Activated CD4-positive, alpha-beta T cell treated with anti-CD3 and anti-CD28 coated beads, Interleukin-2, amount 10 ng/mL, durations not matched to agents 24 days and 14 days (primary cell): ENCODE results near the gene OPA3. TPM values are rescaled to one million over a fixed set of nuclear protein-coding genes. Genes with fewer than 3 reads are reported as not detected.
"Not testable (repeated sequence)": the region's sequence is repeated elsewhere in the genome, so short reads cannot be mapped to it uniquely, and the experiment has no call there.

ENCODE experiments used
- DNase-seq: peaks from one replicate; pipeline ENCODE4 v3.0.0; 2022
- H3K27ac Mint-ChIP-seq: one replicate; pipeline ENCODE4 v1.8.0; 2022; ENCODE audit warnings: mild to moderate bottlenecking, mixed read lengths
- H3K27me3 Mint-ChIP-seq: one replicate; pipeline ENCODE4 v1.8.0; 2022; ENCODE audit warnings: mixed read lengths
- H3K36me3 Mint-ChIP-seq: one replicate; pipeline ENCODE4 v1.8.0; 2022; ENCODE audit warnings: low read depth, mild to moderate bottlenecking, mixed read lengths
- H3K4me1 Mint-ChIP-seq: one replicate; pipeline ENCODE4 v1.8.0; 2021; ENCODE audit warnings: mixed read lengths
- H3K4me3 Mint-ChIP-seq: one replicate; pipeline ENCODE4 v1.8.0; 2022; ENCODE audit warnings: mild to moderate bottlenecking, moderate library complexity, mixed read lengths
- H3K9me3 Mint-ChIP-seq: one replicate; pipeline ENCODE4 v1.8.0; 2021; ENCODE audit warnings: mixed read lengths
- intact Hi-C: fragments of 100-400 bp; cut with micrococcal nuclease; formaldehyde crosslinking; loops from one replicate; pipeline ENCODE4 v1.15.1; 2023
- total RNA-seq: library from RNA; stranded (reverse); gene quantifications from 2 replicates; pipeline ENCODE4 v1.2.3, GENCODE V29; 2022

OPA3 gene
- total RNA-seq, 1 donor from 2014 or later: 15.3 TPM

DNA sequence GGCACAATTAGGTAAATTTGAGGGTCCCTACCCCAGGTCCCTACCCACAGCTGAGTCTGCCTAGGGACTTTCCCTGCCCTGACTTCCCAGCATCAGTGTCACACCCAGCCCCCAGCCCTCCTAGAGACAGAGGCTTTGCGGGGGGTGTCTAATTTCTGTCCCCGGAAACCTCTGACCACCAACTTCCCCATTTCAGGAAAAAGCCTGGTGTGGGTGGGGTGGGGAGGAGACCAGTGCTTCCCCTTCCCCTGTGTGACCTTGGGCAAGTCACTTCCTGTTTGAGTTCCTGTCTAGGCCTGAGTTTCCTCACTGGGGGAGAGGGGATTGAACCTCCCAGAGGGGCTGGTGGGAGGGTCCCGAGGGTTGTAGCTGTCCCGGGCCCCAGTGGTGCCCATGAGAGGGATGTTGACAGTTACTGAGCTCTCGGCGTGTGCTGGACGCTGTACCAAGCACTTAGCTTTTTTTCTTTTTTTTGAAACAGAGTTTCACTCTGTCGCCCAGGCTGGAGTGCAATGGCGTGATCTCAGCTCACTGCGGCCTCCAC lies 69.4 kb downstream of the OPA3 start:
- Mint-ChIP-seq H3K27ac (peak overlapping the region; percentile 88), H3K4me1 (peaks cover 48% of the 10 kb centered on the region), H3K36me3 (peaks cover 51% of the 10 kb centered on the region), H3K9me3 (no peaks in the 10 kb centered on the region), H3K27me3 (no peaks in the 10 kb centered on the region), H3K4me3 (peak overlapping the region; percentile 66)
- DNase-seq: peak; percentile 77
- intact Hi-C loops: no loop called here

DNA sequence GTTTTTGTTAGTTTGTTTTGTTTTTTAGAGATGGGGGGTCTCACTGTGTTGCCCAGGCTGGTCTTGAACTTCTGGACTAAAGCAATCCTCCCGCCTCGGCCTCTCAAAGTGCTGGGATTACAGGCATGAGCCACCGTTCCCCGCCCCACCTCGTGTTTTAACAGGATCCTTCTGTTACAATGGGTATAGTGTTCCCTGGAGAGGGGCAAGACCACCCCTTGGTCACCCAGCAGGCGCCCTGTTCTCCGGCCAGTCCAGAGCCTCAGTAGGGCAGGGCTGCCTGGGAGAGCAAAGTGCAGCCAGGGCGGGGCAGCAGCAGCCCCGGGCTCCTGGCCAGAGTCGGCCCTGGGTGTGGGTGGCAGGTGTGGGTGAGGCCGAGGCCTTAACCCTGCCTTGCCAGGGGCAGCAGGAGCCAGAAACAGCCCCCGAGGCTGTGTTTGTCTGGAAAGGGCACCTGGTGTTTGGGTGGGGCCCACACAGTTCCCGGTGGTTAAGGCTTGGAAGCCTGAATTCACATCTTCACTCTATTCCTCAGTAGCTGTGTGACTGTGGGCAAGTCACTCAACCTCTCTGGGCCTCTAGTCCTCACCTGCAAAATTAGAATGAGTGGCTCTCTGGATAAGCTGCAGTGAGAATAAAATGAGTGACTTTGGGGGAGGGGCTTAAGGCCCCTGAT lies 70.1 kb downstream of the OPA3 start:
- H3K4me1 Mint-ChIP-seq: peaks cover 54% of the 10 kb centered on the region
- H3K9me3 Mint-ChIP-seq: no peaks in the 10 kb centered on the region
- DNase-seq: no peak
- peaks cover 52% of the 10 kb centered on the region for H3K36me3 Mint-ChIP-seq
- peak overlapping the region; percentile 66 for H3K4me3 Mint-ChIP-seq
- intact Hi-C loops: no loop called here
- no peaks in the 10 kb centered on the region for H3K27me3 Mint-ChIP-seq
- peak overlapping the region; percentile 88 for H3K27ac Mint-ChIP-seq

DNA sequence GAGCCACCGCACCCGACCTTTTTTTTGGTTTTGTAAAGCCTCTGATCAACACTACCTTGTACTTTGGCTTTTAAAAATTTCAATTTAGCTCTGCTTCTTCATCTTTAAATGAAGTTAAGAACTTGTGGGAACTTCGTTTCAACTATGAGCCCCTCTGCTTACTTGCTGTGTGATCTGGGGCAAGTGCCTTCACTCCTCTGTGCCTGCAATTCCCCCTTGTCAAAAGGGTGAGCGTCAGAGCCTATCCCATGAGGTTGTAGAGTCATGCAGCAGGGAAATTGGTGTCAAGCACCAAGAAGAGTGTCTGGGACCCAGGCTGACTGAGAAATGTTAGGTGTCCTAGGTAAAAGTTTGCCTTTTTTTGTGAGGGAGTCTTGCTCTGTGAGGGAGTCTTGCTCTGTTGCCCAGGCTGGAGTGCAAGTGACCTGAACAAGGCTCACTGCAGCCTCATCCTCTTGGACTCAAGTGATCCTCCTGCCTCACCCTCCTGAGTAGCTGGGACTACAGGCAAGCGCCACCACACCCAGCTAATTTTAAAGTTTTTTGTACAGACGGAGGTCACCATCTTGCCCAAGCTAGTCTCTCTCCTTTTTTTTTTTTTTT lies 71.6 kb downstream of the OPA3 start:
- H3K36me3 Mint-ChIP-seq: peaks cover 49% of the 10 kb centered on the region
- intact Hi-C loops: no loop called here
- H3K4me1 Mint-ChIP-seq: peaks cover 56% of the 10 kb centered on the region
- H3K27ac Mint-ChIP-seq: peak overlapping the region; percentile 78
- no peak for DNase-seq
- peak overlapping the region; percentile 55 for H3K4me3 Mint-ChIP-seq
- no peaks in the 10 kb centered on the region for H3K27me3 Mint-ChIP-seq
- no peaks in the 10 kb centered on the region for H3K9me3 Mint-ChIP-seq

DNA sequence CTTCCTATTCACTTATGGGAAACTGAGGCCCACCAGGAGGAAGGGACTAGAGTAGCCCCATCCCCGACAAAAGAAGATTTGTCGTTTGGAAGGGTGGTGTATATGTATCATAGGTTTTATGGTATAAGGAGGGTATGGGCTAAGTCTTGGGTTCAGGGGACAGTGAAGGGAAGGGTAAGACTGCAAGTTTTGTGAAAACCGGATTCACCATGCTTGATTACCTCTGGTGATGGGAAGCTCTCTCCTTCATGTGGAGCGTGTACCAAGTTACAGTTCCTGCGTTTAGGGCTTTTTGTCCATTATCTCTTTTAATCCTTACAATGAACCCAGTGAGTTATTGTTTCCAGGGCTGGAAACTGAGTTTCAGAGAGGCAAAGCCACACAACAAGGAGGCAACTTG lies 73.5 kb downstream of the OPA3 start:
- Mint-ChIP-seq H3K4me1 (peaks cover 50% of the 10 kb centered on the region), H3K9me3 (no peaks in the 10 kb centered on the region), H3K36me3 (peaks cover 41% of the 10 kb centered on the region), H3K27me3 (no peaks in the 10 kb centered on the region), H3K27ac (peak overlapping the region; percentile 63), H3K4me3 (peak overlapping the region; percentile 92)
- DNase-seq: no peak
- intact Hi-C loops: no loop called here

DNA sequence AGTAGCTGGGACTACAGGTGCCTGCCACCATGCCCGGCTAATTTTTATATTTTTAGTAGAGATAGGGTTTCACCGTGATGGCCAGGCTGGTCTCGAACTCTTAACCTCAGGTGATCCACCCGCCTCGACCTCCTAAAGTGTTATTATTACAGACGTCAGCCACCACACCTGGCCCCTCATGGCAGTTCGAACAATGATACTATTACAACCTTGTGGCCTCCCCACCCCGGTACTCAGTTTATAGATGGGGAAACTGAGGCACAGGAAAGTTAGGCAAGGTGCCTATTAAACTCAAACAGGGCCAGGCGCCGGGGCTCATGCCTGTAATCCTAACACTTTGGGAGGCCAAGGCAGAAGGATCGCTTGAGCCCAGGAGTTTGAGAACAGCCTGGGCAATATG lies 74.2 kb downstream of the OPA3 start:
- H3K4me1 Mint-ChIP-seq: peaks cover 50% of the 10 kb centered on the region
- intact Hi-C loops, H3K9me3 Mint-ChIP-seq: not testable (repeated sequence)

DNA sequence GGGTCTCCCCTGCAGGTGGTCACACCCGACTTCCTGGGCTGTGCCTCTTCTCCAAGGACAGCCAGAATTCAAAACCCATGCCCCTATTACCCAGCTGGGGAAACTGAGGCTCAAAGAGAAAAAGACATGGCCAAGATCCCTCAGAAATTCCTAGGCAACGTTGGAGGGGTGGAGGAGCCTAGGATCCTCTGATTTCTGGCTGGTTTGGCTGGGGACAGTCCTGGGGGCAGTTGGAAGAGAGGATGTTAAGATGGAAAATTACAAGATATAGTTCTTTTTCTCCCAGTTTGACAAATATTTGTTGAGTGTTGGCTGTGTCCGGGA lies 74.9 kb downstream of the OPA3 start:
- H3K4me3 Mint-ChIP-seq: peak overlapping the region; percentile 92
- peaks cover 48% of the 10 kb centered on the region for H3K4me1 Mint-ChIP-seq
- intact Hi-C loops: no loop called here
- H3K36me3 Mint-ChIP-seq: peaks cover 37% of the 10 kb centered on the region
- no peaks in the 10 kb centered on the region for H3K9me3 Mint-ChIP-seq
- H3K27ac Mint-ChIP-seq: peak overlapping the region; percentile 78
- no peaks in the 10 kb centered on the region for H3K27me3 Mint-ChIP-seq
- DNase-seq: no peak

More for the DNA sequence above, 74.2 kb downstream of the OPA3 start:
- not testable (repeated sequence) for H3K27me3 Mint-ChIP-seq, H3K27ac Mint-ChIP-seq, DNase-seq
- peaks cover 37% of the 10 kb centered on the region for H3K36me3 Mint-ChIP-seq
- peak overlapping the region; percentile 92 for H3K4me3 Mint-ChIP-seq

DNA sequence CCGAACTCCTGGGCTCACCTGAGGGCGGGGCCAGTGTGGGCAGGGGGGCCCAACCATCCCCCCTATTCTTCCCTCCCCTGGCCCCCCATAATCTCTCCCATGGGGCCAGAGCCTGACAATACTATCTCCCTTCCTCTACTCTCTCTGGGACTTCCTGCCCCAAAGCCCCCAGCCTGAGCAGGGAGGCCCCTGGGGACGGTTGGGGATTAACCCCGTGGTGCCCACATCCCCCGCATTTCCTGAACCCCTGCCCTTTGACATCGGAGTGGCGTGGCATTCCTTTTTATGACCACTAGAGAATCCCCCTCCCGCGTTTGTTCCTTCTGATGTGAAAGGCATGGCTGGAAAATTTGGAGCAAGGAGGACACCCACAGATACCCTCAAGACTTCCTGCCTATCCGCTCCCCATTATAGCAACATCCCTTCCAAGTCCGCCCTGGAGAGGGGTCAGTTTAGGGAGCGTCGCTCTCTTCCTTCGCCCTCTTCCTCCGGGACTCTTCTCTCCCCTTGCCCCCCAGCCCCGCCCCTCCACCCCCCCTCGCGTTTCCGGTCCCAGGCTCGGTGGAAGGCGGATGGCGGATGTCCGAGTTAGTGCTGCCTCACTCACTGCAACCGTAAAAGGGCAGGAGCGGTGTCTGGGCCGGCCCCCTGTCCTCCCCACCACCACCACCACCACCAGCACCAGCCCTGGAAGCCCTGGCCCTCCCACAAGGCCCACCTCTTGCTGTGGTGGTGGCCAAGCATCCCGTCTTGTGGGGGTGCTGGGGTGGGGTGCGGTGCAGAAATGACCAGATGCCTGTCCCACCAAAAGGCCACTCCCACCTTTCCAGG lies 75.5 kb downstream of the OPA3 start:
- H3K9me3 Mint-ChIP-seq: no peaks in the 10 kb centered on the region
- intact Hi-C loops: no loop called here
- peak; percentile 84 for DNase-seq
- peak overlapping the region; percentile 92 for H3K4me3 Mint-ChIP-seq
- no peaks in the 10 kb centered on the region for H3K27me3 Mint-ChIP-seq
- H3K36me3 Mint-ChIP-seq: peaks cover 37% of the 10 kb centered on the region
- H3K4me1 Mint-ChIP-seq: peaks cover 47% of the 10 kb centered on the region
- peak overlapping the region; percentile 84 for H3K27ac Mint-ChIP-seq

DNA sequence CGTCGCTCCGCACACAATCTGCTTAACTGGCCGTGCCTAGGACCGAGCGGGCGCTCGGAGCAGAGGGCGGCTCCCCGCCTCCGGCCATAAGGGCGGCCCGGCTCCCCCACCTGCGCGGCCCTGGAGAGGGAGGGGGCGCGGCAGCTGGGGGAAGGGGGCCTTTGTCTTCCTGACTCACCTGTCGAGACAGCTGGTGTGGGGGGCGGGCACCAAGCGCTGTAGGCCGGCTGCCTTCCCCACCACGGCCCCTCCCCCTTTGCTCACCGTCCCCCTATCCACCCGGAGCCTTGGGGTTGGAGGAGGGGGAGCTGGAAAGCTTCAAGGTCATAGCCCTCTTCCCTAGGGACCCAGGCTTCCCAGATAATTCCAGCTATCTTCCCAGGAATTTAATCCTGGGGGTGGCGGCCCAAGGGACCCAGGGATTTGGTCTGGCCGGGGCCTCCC lies 76.2 kb downstream of the OPA3 start:
- peaks cover 33% of the 10 kb centered on the region for H3K36me3 Mint-ChIP-seq
- DNase-seq: peak; percentile 80
- peaks cover 44% of the 10 kb centered on the region for H3K4me1 Mint-ChIP-seq
- H3K27me3 Mint-ChIP-seq: no peaks in the 10 kb centered on the region
- intact Hi-C loops: no loop called here
- no peaks in the 10 kb centered on the region for H3K9me3 Mint-ChIP-seq
- peak overlapping the region; percentile 92 for H3K4me3 Mint-ChIP-seq
- peak overlapping the region; percentile 84 for H3K27ac Mint-ChIP-seq

DNA sequence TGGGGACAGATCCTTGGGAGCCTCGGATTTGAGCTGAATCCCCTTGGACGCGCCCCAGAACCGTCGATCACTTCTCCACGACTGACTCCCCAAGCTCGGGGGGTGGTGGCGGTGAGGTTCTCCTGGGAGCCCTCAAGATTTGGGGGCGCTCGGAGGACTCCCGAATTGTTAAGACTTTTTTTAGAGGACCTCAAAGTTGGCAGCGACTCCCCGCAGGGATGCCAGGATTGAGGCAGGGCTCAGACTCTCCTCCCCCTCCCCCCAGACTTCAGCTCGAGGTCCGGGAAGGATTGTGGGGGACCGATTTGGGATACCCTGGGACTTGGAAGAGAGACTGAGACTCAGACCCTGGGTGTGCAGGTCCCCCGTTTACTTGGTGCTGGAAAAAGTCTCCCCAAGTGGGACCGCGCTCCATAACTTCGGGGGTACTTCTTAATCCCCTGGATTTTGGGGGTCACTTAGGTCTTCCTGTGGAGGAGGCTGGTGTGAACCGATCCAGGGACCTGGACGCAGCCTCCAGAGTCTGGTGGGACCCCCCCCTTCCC lies 76.7 kb downstream of the OPA3 start:
- DNase-seq: peak; percentile 71
- Mint-ChIP-seq H3K4me1 (peaks cover 39% of the 10 kb centered on the region), H3K27me3 (no peaks in the 10 kb centered on the region), H3K9me3 (no peaks in the 10 kb centered on the region), H3K36me3 (peaks cover 30% of the 10 kb centered on the region), H3K4me3 (peak overlapping the region; percentile 92), H3K27ac (peak overlapping the region; percentile 45)
- intact Hi-C loops: loop anchor here (1.0 to 2.0 kb wide), 5 partner anchors 15 to 184 kb away; partner anchors contain the start of genes OPA3 and QPCTL

DNA sequence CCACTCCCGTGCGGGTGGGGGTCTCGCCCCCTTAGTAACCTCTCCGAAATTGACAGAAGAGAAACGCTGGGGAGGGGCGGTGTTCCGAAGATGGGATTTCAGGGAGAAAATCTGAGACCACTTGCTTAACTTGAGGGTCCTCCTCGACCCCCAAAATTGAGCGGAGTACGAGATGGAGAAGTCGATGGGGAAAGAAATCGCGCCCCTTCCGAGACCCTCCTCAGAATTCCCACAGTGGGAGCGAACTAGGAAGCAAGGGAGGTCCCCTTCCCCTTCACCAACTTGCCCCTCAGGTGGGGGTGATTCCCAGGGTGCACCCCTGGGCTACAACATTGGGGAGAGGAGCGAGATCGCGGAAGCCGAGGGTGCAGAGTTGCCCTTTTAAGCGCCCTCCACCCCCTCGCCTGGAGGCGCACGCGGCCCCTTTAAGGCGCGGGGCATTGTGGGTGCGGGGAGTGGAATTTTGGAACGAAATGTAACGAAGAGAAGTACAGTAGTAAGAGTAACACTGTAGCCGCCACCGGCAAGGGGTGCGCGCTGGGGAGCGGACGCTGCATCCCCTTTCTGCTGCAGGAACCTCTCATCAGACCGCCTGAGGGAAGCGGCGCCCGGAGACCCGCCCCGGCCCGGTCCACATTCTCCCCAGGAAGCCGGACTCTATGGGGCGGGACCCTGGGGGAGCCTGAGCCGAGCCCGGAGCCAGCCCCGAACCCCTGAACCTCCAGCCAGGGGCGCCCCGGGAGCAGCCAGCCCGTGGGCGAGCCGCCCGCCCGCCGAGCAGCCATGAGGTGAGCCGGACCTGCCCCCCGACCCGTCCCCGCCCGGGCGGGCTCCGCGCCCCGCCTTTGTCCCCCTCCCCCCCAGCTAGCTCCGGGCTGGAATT lies 77.4 kb downstream of the OPA3 start, which contains the start of gene VASP:
VASP (plus strand) TSS at position 491 of the 883 bp plus-strand sequence; CDS start at position 784, 293 bp downstream.
- Mint-ChIP-seq H3K4me3 (peak within 1 kb of the TSS; percentile 92), H3K36me3 (peaks cover 28% of the 10 kb centered on the region), H3K4me1 (peaks cover 36% of the 10 kb centered on the region)

DNA sequence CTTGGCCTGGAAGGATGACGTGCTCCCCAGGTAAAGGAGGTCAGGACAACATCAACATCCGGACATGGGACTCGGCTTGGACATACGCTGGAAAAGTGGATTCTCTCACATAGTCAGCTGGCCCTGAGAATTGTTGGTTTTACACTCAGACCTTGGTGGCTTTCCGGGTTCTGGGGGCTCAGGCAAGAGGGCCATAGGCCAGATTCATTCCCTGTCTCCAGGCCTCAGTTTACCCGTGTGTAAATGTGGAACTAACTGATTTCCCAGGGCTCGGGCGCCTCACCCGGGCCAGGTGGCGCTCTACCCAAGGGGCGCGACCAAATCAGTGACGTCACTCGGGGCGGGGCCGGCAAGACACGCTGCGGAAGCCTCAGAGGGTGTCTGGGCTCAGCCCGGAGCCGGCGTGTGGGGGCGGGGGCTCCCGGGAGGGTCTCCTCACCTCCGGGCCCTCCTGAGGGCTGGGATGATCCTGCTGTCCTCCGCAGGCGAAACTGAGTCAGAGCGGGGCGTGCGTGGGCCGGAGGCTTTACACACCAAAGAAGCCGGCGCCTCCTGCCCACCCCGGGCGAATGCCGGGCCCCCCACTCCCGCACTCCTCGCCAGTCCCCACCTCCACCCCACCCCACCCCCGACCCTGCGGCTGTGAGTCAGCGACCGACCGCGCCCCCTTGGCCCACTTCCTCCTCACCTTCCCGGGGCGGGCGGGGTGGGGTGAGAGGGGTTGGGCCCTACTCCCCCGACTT lies 78.2 kb downstream of the OPA3 start:
- H3K4me1 Mint-ChIP-seq: peaks cover 37% of the 10 kb centered on the region
- no peaks in the 10 kb centered on the region for H3K9me3 Mint-ChIP-seq
- intact Hi-C loops: loop anchor here (1.0 to 2.0 kb wide), 5 partner anchors 9 to 170 kb away; partner anchors contain the start of gene RTN2

More for the DNA sequence above, 77.4 kb downstream of the OPA3 start, which contains the start of gene VASP:
- Mint-ChIP-seq H3K9me3 (no peaks in the 10 kb centered on the region), H3K27ac (peak within 1 kb of the TSS; percentile 97), H3K27me3 (no peaks in the 10 kb centered on the region)
- peak; percentile 98 for DNase-seq
- intact Hi-C loops: loop anchor here (1.0 to 2.0 kb wide), 7 partner anchors 10 to 185 kb away; partner anchors contain the start of genes OPA3, QPCTL and RTN2

DNA sequence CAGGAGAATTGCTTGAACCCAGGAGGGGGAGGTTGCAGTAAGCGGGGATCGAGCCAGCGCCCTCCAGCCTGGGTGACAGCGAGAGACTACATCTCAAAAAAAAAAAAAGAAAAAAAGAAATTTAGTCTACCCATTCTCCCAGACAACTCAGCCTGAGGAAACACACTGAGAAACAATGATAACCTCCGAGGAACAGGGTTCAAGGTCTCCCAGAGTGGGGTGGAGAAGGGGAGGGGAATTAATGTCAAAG lies 78.7 kb downstream of the OPA3 start:
- no peak for DNase-seq
- peaks cover 18% of the 10 kb centered on the region for H3K36me3 Mint-ChIP-seq
- intact Hi-C loops: loop anchor here (1.0 to 2.0 kb wide), 5 partner anchors 9 to 171 kb away; partner anchors contain the start of gene RTN2
- peak overlapping the region; percentile 97 for H3K27ac Mint-ChIP-seq
- H3K4me1 Mint-ChIP-seq: peaks cover 36% of the 10 kb centered on the region
- H3K4me3 Mint-ChIP-seq: peak overlapping the region; percentile 92
- no peaks in the 10 kb centered on the region for H3K9me3 Mint-ChIP-seq
- H3K27me3 Mint-ChIP-seq: no peaks in the 10 kb centered on the region

More for the DNA sequence above, 78.2 kb downstream of the OPA3 start:
- Mint-ChIP-seq H3K4me3 (peak overlapping the region; percentile 92), H3K27ac (peak overlapping the region; percentile 97), H3K36me3 (peaks cover 23% of the 10 kb centered on the region), H3K27me3 (no peaks in the 10 kb centered on the region)
- DNase-seq: peak; percentile 99
